Loucy (cell line): ENCODE results near the gene AIM2.

Source experiments
- H2AFZ ChIP-seq: fragments of 200-600 bp; sonication (generic); 2 replicates; pipeline ENCODE4 v1.6.0; 2016; ENCODE audit warnings: antibody characterized with exemption, mild to moderate bottlenecking, low read length, moderate library complexity
- H3F3A ChIP-seq: fragments of 200-600 bp; 2 replicates; pipeline ENCODE4 v1.6.0; 2016; ENCODE audit warnings: antibody characterized with exemption, low read depth, mild to moderate bottlenecking
- H3K27me3 ChIP-seq: fragments of 200-600 bp; sonication (generic); 2 replicates; pipeline ENCODE4 v1.6.1; 2014; ENCODE audit warnings: low read length, mild to moderate bottlenecking; ENCODE audit not compliant: insufficient read depth, poor library complexity, severe bottlenecking
- H3K36me3 ChIP-seq: fragments of 200-600 bp; sonication (generic); 2 replicates; pipeline ENCODE4 v1.6.1; 2016; ENCODE audit warnings: low read length; ENCODE audit not compliant: insufficient read depth
- H3K4me1 ChIP-seq: fragments of 200-600 bp; sonication (generic); 2 replicates; pipeline ENCODE4 v1.5.1; 2014; ENCODE audit warnings: low read length, mild to moderate bottlenecking; ENCODE audit not compliant: insufficient read depth, poor library complexity, severe bottlenecking
- H3K4me2 ChIP-seq: fragments of 200-600 bp; sonication (generic); 2 replicates; pipeline ENCODE4 v1.6.0; 2014; ENCODE audit warnings: antibody characterized with exemption, low read length, low read depth, mild to moderate bottlenecking; ENCODE audit not compliant: poor library complexity, severe bottlenecking
- H3K4me3 ChIP-seq: fragments of 200-600 bp; sonication (generic); 2 replicates; pipeline ENCODE4 v1.5.1; 2014; ENCODE audit warnings: low read length, mild to moderate bottlenecking, mixed read lengths; ENCODE audit not compliant: poor library complexity, severe bottlenecking
- H3K79me2 ChIP-seq: fragments of 200-600 bp; sonication (generic); 2 replicates; pipeline ENCODE4 v1.6.1; 2014; ENCODE audit warnings: low read length; ENCODE audit not compliant: insufficient read depth
- H3K9ac ChIP-seq: fragments of 200-600 bp; sonication (generic); 2 replicates; pipeline ENCODE4 v1.6.0; 2014; ENCODE audit warnings: mild to moderate bottlenecking, low read depth, low read length, moderate library complexity; ENCODE audit not compliant: poor library complexity, severe bottlenecking
- H3K9me2 ChIP-seq: fragments of 200-600 bp; sonication (generic); replicated peaks from 2 replicates; pipeline ENCODE4 v1.6.1; 2016; ENCODE audit warnings: low read depth, low read length, mixed read lengths
- H3K9me3 ChIP-seq: fragments of 200-600 bp; sonication (generic); 2 replicates; pipeline ENCODE4 v1.6.1; 2014; ENCODE audit warnings: mild to moderate bottlenecking, antibody characterized with exemption, low read length, low read depth; ENCODE audit not compliant: insufficient read depth
- H4K20me1 ChIP-seq: fragments of 200-600 bp; sonication (generic); 2 replicates; pipeline ENCODE4 v1.6.0; 2014; ENCODE audit warnings: antibody characterized with exemption, low read length, mild to moderate bottlenecking; ENCODE audit not compliant: insufficient read depth, poor library complexity, severe bottlenecking
- CTCF ChIP-seq: fragments of 200-600 bp; sonication (generic); conservative IDR thresholded peaks from 2 replicates; pipeline ENCODE4 v1.5.1; 2014; ENCODE audit warnings: mild to moderate bottlenecking, antibody characterized with exemption, low read length
- EZH2phosphoT487 ChIP-seq: fragments of 200-600 bp; IDR thresholded peaks from 2 replicates; pipeline ENCODE4 v1.6.1; 2018; ENCODE audit warnings: antibody characterized with exemption, mild to moderate bottlenecking, moderate library complexity, borderline replicate concordance

The AIM2 gene

GRCh38 chr1:159084867-159085266 lies 8.3 kb upstream of the AIM2 start:
- Histone ChIP-seq H3K4me1 (peaks cover 15% of the 10 kb centered on the region), H3K9me2 (no peaks in the 10 kb centered on the region), H3K4me3 (no peak overlapping the region), H3K27me3 (no peaks in the 10 kb centered on the region), H3K9me3 (no peaks in the 10 kb centered on the region), H3K79me2 (no peaks in the 10 kb centered on the region), H4K20me1 (no peaks in the 10 kb centered on the region), H3F3A (no peaks in the 10 kb centered on the region), H3K36me3 (no peaks in the 10 kb centered on the region), H3K9ac (no peak overlapping the region), H2AFZ (no peak overlapping the region), H3K4me2 (no peak overlapping the region)
- TF ChIP-seq CTCF (no peak), EZH2phosphoT487 (no peak)

GRCh38 chr1:159084152-159084551 lies 7.6 kb upstream of the AIM2 start:
- Histone ChIP-seq H3K27me3 (no peaks in the 10 kb centered on the region), H3K9me2 (no peaks in the 10 kb centered on the region), H3K4me1 (peaks cover 15% of the 10 kb centered on the region), H3K9me3 (no peaks in the 10 kb centered on the region), H3K4me3 (no peak overlapping the region), H3K79me2 (no peaks in the 10 kb centered on the region), H3F3A (no peaks in the 10 kb centered on the region), H4K20me1 (no peaks in the 10 kb centered on the region), H3K4me2 (no peak overlapping the region), H2AFZ (no peak overlapping the region), H3K9ac (no peak overlapping the region), H3K36me3 (no peaks in the 10 kb centered on the region)
- TF ChIP-seq EZH2phosphoT487 (no peak), CTCF (no peak)

GRCh38 chr1:159083013-159083412 lies 6.4 kb upstream of the AIM2 start:
- no peaks in the 10 kb centered on the region for H3K9me2 ChIP-seq
- no peak overlapping the region for H3K9ac ChIP-seq
- H3K4me3 ChIP-seq = no peak overlapping the region
- no peaks in the 10 kb centered on the region for H3K79me2 ChIP-seq
- no peaks in the 10 kb centered on the region for H3K9me3 ChIP-seq
- H3K36me3 ChIP-seq = no peaks in the 10 kb centered on the region
- no peak for TF ChIP-seq EZH2phosphoT487
- TF ChIP-seq CTCF = no peak
- no peak overlapping the region for H2AFZ ChIP-seq
- H3F3A ChIP-seq = no peaks in the 10 kb centered on the region
- no peaks in the 10 kb centered on the region for H4K20me1 ChIP-seq
- H3K4me2 ChIP-seq = no peak overlapping the region
- no peaks in the 10 kb centered on the region for H3K27me3 ChIP-seq
- peaks cover 4% of the 10 kb centered on the region for H3K4me1 ChIP-seq
